ENCODE measurements around the gene CEP55. TPM values are rescaled to one million over a fixed set of nuclear protein-coding genes. Genes with fewer than 3 reads are reported as not detected.

The CEP55 gene
- total RNA-seq: 2.3 and 8.9 TPM in 2 replicates

GRCh38 chr10:93496322-93497041, at the start of gene CEP55:
TSS of gene CEP55 (plus strand) at chr10:93496612. CDS start at chr10:93500052, 3,440 bp downstream.

GRCh38 chr10:93482145-93482834, 14.1 kb upstream of the CEP55 start, which contains the start of gene MYOF:
TSS of gene MYOF (minus strand) at chr10:93482334. CDS start at chr10:93482194, 140 bp downstream.

DNA sequence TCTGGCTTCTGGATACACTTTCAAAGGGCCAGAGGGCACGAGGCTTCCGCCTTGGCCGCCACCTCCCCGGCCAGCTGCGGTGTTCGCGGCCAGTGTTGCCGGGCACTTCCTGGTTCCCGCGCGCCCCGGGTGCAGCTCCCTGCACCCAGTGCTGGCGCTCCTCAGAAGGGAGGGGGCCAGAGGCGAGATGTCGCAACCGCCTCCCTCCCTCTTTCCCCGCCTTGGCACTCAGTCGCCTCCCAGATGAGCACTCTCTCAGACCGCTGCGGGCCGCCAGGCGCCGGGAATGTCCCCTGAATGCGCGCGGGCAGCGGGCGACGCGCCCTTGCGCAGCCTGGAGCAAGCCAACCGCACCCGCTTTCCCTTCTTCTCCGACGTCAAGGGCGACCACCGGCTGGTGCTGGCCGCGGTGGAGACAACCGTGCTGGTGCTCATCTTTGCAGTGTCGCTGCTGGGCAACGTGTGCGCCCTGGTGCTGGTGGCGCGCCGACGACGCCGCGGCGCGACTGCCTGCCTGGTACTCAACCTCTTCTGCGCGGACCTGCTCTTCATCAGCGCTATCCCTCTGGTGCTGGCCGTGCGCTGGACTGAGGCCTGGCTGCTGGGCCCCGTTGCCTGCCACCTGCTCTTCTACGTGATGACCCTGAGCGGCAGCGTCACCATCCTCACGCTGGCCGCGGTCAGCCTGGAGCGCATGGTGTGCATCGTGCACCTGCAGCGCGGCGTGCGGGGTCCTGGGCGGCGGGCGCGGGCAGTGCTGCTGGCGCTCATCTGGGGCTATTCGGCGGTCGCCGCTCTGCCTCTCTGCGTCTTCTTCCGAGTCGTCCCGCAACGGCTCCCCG, 70.2 kb downstream of the CEP55 start, which contains the start of gene FFAR4:
FFAR4 (plus strand) TSS at position 231 of the 842 bp plus-strand sequence; CDS start at position 287, 56 bp downstream.

Other genes with a start within 250 kb of the CEP55 start
- 167 and 198 TPM in 2 replicates for gene MYOF, start 14.3 kb upstream of the CEP55 start, total RNA-seq
- not detected in 2 replicates for gene FFAR4, start 70.1 kb downstream of the CEP55 start, total RNA-seq
- gene RBP4, start 104.6 kb downstream of the CEP55 start, total RNA-seq: 0.24 TPM in 1 of 2 replicates, not detected in the other
- gene PDE6C, start 115.9 kb downstream of the CEP55 start, total RNA-seq: not detected in 2 replicates
- gene FRA10AC1, start 206.0 kb downstream of the CEP55 start, total RNA-seq: 2.7 and 3.0 TPM in 2 replicates

Measured in tracheal epithelial cell (primary cell).